ENCODE data around the gene ELL2. TPM values are rescaled to one million over a fixed set of nuclear protein-coding genes. Genes with fewer than 3 reads are reported as not detected.

Gene ELL2
- total RNA-seq, 2 donors from 2014 or later: 80.0 to 104 TPM

DNA sequence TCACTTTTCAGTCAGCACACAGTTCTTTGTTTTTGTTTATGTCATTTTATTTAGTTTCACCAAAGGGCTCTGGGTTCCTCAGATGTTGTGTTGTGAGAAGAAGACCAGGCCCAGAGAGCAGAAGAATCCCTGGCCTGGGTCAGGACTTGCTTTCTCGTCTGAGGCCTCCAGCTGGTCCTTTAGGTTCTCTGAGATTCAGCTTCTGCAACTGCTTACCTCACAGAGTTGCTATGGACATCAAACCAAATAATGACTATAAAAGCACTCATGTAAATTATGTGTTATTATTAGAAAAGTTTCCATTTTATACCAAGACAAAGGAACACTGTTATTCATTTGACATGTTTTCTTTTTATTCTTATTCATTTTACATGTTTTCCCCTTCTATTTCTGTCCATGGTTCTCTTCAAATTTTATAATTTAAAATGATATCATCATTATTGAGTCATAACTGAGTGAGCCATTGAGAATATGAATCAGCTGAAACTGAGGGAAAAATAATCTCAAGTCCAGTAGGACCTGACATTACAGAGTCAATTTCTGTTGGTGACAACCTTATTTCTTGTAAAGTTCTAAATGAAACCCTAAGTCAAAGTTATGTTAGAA is 95.1 kb downstream of the ELL2 start:
- H3K4me3 ChIP-seq: no peak overlapping the region
- WGBS: 87% methylated on average over 1 of the region's 1 CpG
- intact Hi-C loops (cut with DNase I): no loop called here
- no peaks in the 10 kb centered on the region for H3K9me3 ChIP-seq
- no peak overlapping the region for H3K27ac ChIP-seq
- no peaks in the 10 kb centered on the region for H3K4me1 ChIP-seq (replicated peaks)
- no peak for DNase-seq (ENCODE audit: low spot score)
- no peak for TF ChIP-seq POLR2AphosphoS5 (IDR thresholded peaks at IDR 0.05)
- no peak for TF ChIP-seq POLR2A (IDR thresholded peaks at IDR 0.05)
- TF ChIP-seq CTCF (IDR thresholded peaks at IDR 0.05): no peak
- H3K36me3 ChIP-seq: no peaks in the 10 kb centered on the region
- H3K27me3 ChIP-seq (replicated peaks; ENCODE audit: insufficient read depth): no peaks in the 10 kb centered on the region

DNA sequence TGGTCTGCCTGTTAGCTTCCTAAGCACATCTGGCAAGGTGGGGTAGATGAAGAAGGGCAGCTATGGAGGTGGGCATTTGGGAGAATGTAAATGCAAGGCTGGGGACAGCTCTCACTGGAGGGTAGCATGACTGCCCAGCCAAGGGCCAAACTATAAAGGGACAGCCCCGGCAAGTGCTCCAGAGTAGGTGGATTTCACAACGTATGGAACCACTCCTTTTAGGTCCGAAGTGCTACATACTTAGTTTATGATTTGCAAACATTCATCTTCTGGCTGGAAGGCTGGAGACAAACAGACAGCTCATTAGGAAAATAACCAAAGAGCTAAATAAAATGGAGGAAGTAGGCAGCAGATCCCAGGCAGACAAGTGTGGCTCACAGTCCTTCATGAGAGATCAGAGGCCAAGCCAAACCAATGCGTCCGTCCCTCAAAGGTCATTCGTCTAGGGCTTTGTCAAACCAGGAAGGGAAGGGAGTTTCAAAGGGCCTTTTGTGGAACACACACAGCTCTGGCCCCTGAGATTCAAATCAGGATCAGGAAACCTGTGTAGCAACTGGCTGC is 96.6 kb downstream of the ELL2 start:
- no peak for TF ChIP-seq POLR2A (IDR thresholded peaks at IDR 0.05)
- TF ChIP-seq CTCF (IDR thresholded peaks at IDR 0.05): no peak
- TF ChIP-seq POLR2AphosphoS5 (IDR thresholded peaks at IDR 0.05): no peak

DNA sequence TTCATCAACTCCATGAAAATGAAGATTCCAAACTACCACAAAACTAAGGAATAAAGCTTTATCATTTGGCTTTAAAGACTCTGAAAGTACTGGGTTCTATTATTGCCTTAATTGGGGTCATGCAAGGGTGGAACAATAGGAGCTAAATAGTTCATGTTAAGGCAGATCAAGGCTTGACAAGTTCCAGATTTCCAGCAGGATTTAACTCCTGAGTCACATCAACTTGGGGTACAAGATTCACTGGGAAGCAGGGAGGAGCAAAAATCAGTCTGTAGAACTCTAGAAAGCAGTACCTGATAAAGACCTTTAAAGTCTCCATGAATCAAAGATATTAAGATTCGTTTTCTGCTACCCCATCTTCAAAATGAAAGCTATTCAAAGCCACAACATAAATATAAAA is 97.2 kb downstream of the ELL2 start:
- TF ChIP-seq POLR2AphosphoS5 (IDR thresholded peaks at IDR 0.05): no peak
- TF ChIP-seq POLR2A (IDR thresholded peaks at IDR 0.05): no peak
- no peak for TF ChIP-seq CTCF (IDR thresholded peaks at IDR 0.05)
- H3K27ac ChIP-seq: no peak overlapping the region
- intact Hi-C loops (cut with DNase I): loop anchor here (5.0 kb wide), 1 partner anchor 98 kb away; the partner anchor contains the start of gene ELL2
- DNase-seq (ENCODE audit: low spot score): no peak
- H3K4me3 ChIP-seq: no peak overlapping the region
- H3K9me3 ChIP-seq: no peaks in the 10 kb centered on the region
- H3K27me3 ChIP-seq (replicated peaks; ENCODE audit: insufficient read depth): no peaks in the 10 kb centered on the region
- peaks cover 3% of the 10 kb centered on the region for H3K4me1 ChIP-seq (replicated peaks)
- no peaks in the 10 kb centered on the region for H3K36me3 ChIP-seq
- 90% methylated on average over 1 of the region's 1 CpG for WGBS

More for the DNA sequence above, 96.6 kb downstream of the ELL2 start:
- Histone ChIP-seq H3K27me3 (replicated peaks; ENCODE audit: insufficient read depth) (no peaks in the 10 kb centered on the region), H3K4me1 (replicated peaks) (peaks cover 3% of the 10 kb centered on the region), H3K27ac (peak overlapping the region in 1 of 2 donors; percentile 23), H3K36me3 (no peaks in the 10 kb centered on the region), H3K9me3 (no peaks in the 10 kb centered on the region), H3K4me3 (no peak overlapping the region)
- WGBS: 72% methylated on average over 6 of the region's 6 CpGs
- DNase-seq (ENCODE audit: low spot score): no peak
- intact Hi-C loops (cut with DNase I): loop anchor here (5.0 kb wide), 1 partner anchor 97 kb away; the partner anchor contains the start of gene ELL2

- intact Hi-C loops (cut with DNase I): loop anchor here (5.0 kb wide), 1 partner anchor 99 kb away; the partner anchor contains the start of gene ELL2
- 73% methylated on average over 4 of the region's 4 CpGs for WGBS
- Histone ChIP-seq H3K27me3 (replicated peaks; ENCODE audit: insufficient read depth) (no peaks in the 10 kb centered on the region), H3K4me1 (replicated peaks) (peaks cover 3% of the 10 kb centered on the region), H3K27ac (peak overlapping the region in 1 of 2 donors; percentile 48), H3K36me3 (no peaks in the 10 kb centered on the region), H3K4me3 (no peak overlapping the region), H3K9me3 (no peaks in the 10 kb centered on the region)
- DNase-seq (ENCODE audit: low spot score): no peak
- TF ChIP-seq POLR2A (IDR thresholded peaks at IDR 0.05): no peak
- TF ChIP-seq CTCF (IDR thresholded peaks at IDR 0.05): no peak
Observed at GRCh38 chr5:95863383-95863757, 98.3 kb downstream of the ELL2 start.

All from prostate gland (tissue), 2 donors.